Epithelial cell of alveolus of lung (primary cell): Measurements from ENCODE around the gene SLC6A3. TPM values are rescaled to one million over a fixed set of nuclear protein-coding genes. Genes with fewer than 3 reads are reported as not detected.

ENCODE experiments used
- total RNA-seq: library from RNA; depleted of rRNA; stranded (reverse); fragments of >200 nt; gene quantifications from 2 replicates; pipeline ENCODE4 v1.2.1, GENCODE V29; 2015

The SLC6A3 gene
- not detected in 2 replicates for total RNA-seq

DNA sequence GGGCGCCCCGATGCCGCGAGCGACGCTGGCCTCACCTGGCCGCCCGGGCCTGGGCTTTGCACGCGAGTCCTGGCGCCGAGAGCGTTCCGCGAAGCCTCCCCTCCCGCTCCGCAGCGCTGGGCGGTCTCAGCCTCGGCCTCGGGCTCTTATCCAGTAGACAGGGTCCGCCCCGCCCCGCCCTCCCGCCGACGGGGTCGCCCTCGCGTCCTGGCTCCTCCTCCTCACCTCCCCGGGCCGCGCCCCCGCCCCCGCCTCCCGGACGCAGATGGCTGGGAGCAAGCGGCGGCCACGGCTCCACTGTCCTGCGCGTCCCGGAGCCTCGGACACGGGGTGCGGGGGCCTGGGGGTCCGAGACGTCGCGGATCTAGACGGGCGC is at the start of gene SLC6A3:
SLC6A3 (minus strand) TSS at position 128 of the 376 bp plus-strand sequence. CDS start 2,243 bp downstream, outside the sequence.

DNA sequence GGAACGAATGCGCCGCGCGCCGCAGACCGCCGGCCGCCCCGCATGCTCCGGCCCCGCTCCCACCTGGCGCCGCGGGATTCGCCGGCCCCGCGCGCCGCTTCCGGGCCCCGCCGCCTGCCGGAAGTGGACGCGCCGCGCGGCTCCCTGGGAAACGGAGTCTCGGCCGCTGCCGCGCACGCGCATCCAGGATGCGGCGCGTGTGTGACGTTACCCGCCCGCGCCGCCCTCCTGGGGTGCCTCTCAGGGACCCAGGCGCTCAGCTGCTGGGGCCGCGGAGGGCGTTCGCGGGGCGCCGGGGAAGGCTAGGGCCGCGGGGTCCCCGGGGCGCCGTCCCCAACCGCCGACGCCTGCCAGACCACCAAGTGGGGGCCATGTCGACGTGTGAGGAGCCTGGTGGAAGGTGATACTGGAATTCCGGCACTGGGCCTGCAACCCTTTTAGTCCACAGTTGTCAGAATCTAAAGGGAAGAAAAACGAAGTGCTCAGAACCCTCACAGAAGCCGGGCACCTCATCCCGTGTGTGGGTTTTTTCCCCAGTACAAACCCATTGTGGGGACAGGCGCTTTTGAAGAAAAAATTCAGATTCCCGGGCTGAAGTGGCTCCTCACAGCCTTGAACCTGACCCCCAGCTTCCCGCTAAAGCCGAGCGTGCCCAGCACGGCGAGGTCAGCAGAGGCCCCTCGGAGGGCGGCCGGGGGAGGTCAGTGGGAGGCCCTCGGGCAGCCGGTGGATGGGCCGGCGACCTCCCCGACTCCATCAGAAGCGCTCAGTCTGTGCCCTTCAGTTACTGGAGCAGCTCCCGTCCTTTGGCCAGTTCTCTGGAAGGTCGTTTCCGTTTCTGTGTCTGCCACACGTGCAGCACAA is 100.0 kb downstream of the SLC6A3 start, which contains the start of gene CLPTM1L:
CLPTM1L (minus strand) TSS at position 125 of the 864 bp plus-strand sequence. CDS start 258 bp downstream, outside the sequence.

Other genes with a start within 250 kb of the SLC6A3 start
- gene SLC6A19, start 243.8 kb downstream of the SLC6A3 start, total RNA-seq, result not detected in 2 replicates
- gene SLC6A18, start 220.1 kb downstream of the SLC6A3 start, total RNA-seq, result not detected in 2 replicates
- not detected in 2 replicates for gene TERT, start 150.4 kb downstream of the SLC6A3 start, total RNA-seq
- gene CLPTM1L, start 100.3 kb downstream of the SLC6A3 start, total RNA-seq, result 91.5 and 115 TPM in 2 replicates
- 44.2 and 67.5 TPM in 2 replicates for gene LPCAT1, start 78.5 kb upstream of the SLC6A3 start, total RNA-seq